GM21390 (cell line): ENCODE measurements around the gene NUTM2A.
"Not testable (repeated sequence)": the region's sequence is repeated elsewhere in the genome, so short reads cannot be mapped to it uniquely, and the experiment has no call there.

Source experiments
- ATAC-seq: cut with Tn5 transposase; IDR thresholded peaks from one replicate; pipeline ENCODE4 v1.9.1; 2021; ENCODE audit not compliant: unreplicated experiment

The NUTM2A gene, protein sequence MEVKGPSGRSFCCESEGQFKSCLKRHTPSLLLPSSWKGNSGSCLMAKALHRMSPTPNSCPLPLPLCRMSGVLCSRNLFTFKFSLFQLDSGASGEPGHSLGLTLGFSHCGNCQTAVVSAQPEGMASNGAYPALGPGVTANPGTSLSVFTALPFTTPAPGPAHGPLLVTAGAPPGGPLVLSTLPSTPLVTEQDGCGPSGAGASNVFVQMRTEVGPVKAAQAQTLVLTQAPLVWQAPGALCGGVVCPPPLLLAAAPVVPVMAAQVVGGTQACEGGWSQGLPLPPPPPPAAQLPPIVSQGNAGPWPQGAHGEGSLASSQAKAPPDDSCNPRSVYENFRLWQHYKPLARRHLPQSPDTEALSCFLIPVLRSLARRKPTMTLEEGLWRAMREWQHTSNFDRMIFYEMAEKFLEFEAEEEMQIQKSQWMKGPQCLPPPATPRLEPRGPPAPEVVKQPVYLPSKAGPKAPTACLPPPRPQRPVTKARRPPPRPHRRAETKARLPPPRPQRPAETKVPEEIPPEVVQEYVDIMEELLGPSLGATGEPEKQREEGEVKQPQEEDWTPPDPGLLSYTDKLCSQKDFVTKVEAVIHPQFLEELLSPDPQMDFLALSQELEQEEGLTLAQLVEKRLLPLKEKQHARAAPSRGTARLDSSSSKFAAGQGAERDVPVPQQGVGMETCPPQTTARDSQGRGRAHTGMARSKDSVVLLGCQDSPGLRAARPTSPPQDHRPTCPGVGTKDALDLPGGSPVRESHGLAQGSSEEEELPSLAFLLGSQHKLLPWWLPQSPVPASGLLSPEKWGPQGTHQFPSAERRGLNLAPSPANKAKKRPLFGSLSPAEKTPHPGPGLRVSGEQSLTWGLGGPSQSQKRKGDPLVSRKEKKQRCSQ

DNA sequence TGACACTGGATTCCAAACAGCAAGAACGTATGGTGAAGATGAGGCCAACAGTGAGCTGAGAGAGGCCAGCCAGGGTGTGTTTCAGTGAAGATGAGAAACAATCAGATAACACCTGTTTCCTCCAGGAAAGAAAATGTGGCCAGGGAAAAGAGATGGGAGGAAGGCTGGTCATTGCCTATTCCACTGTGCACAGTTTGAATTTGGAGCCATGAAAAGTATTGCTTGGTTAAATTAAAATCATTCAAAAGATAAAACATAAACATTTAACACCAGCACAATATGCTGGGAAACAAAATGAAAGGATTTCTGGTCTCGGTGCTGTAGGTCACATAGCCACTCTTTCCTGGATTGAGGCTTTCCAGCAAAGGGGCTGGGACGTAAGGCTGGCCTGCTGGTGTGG is at the start of gene NUTM2A:
TSS of gene NUTM2A (plus strand) at position 301 of the 400 bp plus-strand sequence. CDS start 383 bp downstream, outside the sequence.
- ATAC-seq, result not testable (repeated sequence)

- ATAC-seq, result not testable (repeated sequence)
Measured at GRCh38 chr10:87177587-87177986, 47.7 kb upstream of the NUTM2A start.

GRCh38 chr10:87184421-87184820 is 40.8 kb upstream of the NUTM2A start:
- not testable (repeated sequence) for ATAC-seq

GRCh38 chr10:87186016-87186415 is 39.2 kb upstream of the NUTM2A start:
- ATAC-seq, result not testable (repeated sequence)

GRCh38 chr10:87187573-87187972 is 37.7 kb upstream of the NUTM2A start:
- ATAC-seq, result not testable (repeated sequence)

DNA sequence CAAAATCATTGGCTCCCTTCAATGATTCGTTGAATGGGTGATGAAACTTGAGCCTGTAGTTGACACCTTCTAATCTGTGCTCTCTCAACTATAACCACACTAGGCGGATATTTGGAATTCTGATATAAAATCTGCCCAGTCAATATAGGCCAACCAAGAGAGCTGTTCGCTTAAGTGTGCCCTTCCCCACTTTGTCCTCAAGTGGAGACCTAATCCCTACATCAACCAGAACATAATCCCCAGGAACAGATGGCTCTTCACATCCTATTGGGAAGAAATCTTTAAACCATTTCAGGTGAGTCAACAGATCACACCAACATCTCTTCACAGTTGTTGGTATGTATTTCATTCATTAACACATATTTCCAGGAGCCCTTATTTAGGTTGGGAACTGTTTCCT is 33.4 kb upstream of the NUTM2A start:
- not testable (repeated sequence) for ATAC-seq

GRCh38 chr10:87200924-87201323 is 24.3 kb upstream of the NUTM2A start:
- peak; percentile 58 for ATAC-seq

- ATAC-seq, result not testable (repeated sequence)
Measured at GRCh38 chr10:87204801-87205200, 20.4 kb upstream of the NUTM2A start.

- ATAC-seq, result not testable (repeated sequence)
Measured at GRCh38 chr10:87206922-87207321, 18.3 kb upstream of the NUTM2A start.

- not testable (repeated sequence) for ATAC-seq
Measured at GRCh38 chr10:87210309-87210708, 14.9 kb upstream of the NUTM2A start.

GRCh38 chr10:87211848-87212247 is 13.4 kb upstream of the NUTM2A start:
- ATAC-seq, result not testable (repeated sequence)

GRCh38 chr10:87213150-87213765 is 12.0 kb upstream of the NUTM2A start:
- ATAC-seq, result not testable (repeated sequence)

DNA sequence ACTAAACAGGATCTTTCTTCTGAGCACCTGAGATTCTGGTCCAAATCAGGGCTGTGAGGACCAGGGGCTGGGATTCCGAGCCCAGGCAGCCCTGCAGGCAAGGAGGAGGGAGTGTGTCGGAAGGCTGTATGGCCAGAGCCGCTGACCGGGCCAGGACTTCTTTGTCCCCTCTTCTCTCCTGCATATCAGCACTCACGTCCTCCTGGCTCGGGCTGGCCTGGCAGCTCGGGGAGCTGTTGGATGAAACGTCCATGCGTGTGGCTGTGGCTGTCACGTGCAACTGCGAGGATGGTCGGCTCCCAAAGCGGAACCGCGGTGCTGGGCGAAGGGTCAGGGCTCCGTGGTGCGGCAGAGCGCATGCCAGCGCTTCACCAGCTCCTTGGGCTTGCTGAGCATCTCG is 11.4 kb upstream of the NUTM2A start:
- ATAC-seq, result not testable (repeated sequence)

- not testable (repeated sequence) for ATAC-seq
Measured at GRCh38 chr10:87216120-87216519, 9.1 kb upstream of the NUTM2A start.

- not testable (repeated sequence) for ATAC-seq
Measured at GRCh38 chr10:87219370-87219769, 5.9 kb upstream of the NUTM2A start.

DNA sequence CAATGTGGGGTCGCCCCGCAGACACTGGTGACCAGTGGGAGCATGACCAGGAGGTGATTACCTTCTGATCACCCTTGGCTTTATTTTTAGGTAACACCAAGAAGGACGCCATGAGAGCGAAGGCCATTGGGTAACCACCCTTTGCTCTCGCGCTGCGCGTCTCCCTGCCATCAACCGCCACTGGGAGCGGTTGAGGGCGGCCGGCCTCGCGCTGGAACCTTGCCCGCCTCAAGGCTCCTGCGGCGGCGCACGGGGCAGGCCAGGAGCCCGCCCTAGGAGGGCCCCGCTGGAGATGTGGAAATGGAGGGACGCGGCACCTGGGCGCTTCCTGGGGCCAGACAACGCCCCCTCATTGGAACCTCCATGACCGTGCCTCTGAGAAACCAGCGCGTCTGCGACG is 2.5 kb upstream of the NUTM2A start:
- not testable (repeated sequence) for ATAC-seq

DNA sequence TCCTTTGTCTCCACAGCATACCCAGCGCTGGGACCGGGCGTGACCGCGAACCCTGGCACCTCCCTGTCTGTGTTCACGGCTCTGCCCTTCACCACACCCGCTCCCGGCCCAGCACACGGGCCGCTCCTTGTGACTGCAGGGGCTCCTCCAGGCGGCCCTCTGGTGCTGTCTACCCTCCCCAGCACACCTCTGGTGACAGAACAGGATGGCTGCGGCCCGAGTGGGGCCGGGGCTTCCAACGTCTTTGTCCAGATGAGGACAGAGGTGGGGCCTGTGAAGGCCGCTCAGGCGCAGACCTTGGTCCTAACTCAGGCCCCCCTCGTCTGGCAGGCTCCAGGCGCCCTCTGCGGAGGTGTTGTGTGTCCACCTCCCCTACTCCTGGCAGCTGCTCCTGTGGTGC is 3.0 kb downstream of the NUTM2A start:
- ATAC-seq, result not testable (repeated sequence)

DNA sequence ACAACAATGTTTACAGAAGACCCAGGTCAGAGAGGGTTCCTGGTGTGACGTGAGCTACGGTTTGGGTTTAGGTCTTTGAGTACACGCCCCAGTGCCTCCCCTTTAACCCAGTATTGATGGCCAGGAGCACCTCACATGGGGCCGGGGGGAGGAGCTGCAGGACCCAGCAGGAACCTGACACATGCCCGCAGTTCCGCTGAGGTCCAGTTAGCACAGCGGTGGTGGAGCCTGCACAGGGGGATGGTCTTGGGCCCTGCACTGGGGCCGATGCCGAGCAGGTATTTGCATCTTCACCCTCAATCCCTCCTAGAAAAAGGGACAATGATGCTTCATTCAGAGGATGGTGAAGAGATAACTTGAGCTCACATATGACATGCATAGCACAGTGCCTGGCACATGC is 4.0 kb downstream of the NUTM2A start:
- ATAC-seq, result not testable (repeated sequence)

GRCh38 chr10:87234854-87235253 is 9.6 kb downstream of the NUTM2A start:
- ATAC-seq, result not testable (repeated sequence)

DNA sequence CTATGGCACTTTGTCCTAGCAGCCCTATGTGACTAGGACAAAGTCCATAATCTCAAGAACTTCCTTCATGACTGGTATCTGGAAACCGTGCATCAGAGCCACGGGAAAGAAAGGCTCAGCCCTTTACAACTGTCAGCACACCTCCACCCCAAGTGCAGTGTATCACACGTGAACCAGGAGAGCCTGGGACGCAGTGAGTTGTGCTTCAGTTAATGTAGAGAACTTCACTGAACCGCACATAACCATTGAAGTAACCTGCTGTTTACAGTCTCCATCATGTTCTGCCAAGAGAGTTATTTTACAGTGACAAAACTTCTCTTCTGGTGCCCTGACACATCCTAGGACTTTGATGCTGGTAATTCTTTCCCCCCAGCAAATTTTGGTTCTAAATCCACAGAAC is 12.0 kb downstream of the NUTM2A start:
- not testable (repeated sequence) for ATAC-seq

DNA sequence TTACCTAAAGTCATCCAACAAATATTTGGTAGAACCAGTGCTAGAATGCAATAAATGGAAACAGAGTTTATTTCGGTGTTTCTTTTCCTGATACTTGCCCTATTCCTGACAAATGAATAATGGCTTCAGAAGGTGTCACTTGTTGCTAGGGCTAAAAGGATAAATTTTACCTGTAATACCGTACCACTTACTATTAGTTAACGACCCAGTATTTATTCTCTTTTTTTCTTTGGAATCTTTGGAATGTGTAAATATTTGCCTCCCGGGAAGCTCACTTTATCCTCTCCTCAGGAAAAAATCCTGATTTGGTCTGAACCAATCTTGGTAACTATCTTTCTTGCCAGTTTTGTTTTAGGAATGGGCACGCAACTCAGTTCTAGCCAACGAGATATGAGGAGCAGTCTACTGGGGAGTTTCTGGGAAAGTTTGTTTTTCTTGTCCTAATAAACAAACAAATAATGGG is 14.1 kb downstream of the NUTM2A start:
- ATAC-seq, result not testable (repeated sequence)
